Measurements from ENCODE around the gene ANKRD42. TPM values are rescaled to one million over a fixed set of nuclear protein-coding genes. Genes with fewer than 3 reads are reported as not detected.

Gene ANKRD42
- total and polyA plus RNA-seq, 9 of the 15 experiments (the other 6 are each of a cell fraction or from before 2014, with no cell fraction given), result 2.8 to 9.1 (median 6.1) TPM

- no peak for TF ChIP-seq MGA (IDR thresholded peaks at IDR 0.05)
Observed at GRCh38 chr11:83221694-83222093, 28.2 kb downstream of the ANKRD42 start (continued).
